Epithelial cell of proximal tubule (primary cell): ENCODE results near the gene ADGRG1. TPM values are rescaled to one million over a fixed set of nuclear protein-coding genes. Genes with fewer than 3 reads are reported as not detected.

Experiments
- DNase-seq: peaks from one replicate; pipeline ENCODE4 v3.0.0-alpha.2; 2011; ENCODE audit warnings: low read depth
- H3K4me3 ChIP-seq: 2 replicates; pipeline ENCODE4 v1.5.1; 2011; ENCODE audit warnings: low read depth, mild to moderate bottlenecking, low read length
- total RNA-seq: library from RNA; depleted of rRNA; stranded (reverse); fragments of >200 nt; gene quantifications from 2 replicates; pipeline ENCODE4 v1.2.3, GENCODE V29; 2015
- TF ChIP-seq, protein P1 (sequence below): conservative IDR thresholded peaks from 2 replicates; pipeline ENCODE4 v1.5.1; 2012; ENCODE audit warnings: low read depth, mild to moderate bottlenecking, low read length

ADGRG1 gene
- total RNA-seq, 1 donor from 2014 or later = 101 TPM

- TF ChIP-seq, protein P1, sequence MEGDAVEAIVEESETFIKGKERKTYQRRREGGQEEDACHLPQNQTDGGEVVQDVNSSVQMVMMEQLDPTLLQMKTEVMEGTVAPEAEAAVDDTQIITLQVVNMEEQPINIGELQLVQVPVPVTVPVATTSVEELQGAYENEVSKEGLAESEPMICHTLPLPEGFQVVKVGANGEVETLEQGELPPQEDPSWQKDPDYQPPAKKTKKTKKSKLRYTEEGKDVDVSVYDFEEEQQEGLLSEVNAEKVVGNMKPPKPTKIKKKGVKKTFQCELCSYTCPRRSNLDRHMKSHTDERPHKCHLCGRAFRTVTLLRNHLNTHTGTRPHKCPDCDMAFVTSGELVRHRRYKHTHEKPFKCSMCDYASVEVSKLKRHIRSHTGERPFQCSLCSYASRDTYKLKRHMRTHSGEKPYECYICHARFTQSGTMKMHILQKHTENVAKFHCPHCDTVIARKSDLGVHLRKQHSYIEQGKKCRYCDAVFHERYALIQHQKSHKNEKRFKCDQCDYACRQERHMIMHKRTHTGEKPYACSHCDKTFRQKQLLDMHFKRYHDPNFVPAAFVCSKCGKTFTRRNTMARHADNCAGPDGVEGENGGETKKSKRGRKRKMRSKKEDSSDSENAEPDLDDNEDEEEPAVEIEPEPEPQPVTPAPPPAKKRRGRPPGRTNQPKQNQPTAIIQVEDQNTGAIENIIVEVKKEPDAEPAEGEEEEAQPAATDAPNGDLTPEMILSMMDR = no peak
- no peak for DNase-seq
- H3K4me3 ChIP-seq = no peak overlapping the region
Measured at GRCh38 chr16:57713596-57713995, 85.2 kb downstream of the ADGRG1 start.

DNA sequence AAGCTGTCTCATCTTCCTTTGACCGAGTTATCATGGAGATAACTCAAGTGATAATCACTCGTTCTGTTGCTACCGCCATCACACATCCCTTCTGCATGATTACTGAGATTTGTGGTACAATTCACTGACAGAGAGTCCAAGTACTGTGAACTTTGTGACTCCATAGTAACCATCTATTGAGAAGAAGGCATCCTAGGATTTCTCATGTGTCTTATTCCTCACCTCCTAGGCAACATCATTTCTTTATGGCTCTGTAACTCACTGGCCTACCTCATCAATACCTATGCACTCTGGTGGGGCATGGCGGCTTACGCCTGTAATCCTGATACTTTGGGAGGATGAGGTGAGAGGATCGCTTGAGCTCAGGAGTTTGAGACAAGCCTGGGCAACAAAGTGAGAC lies 85.6 kb downstream of the ADGRG1 start:
- H3K4me3 ChIP-seq = no peak overlapping the region
- TF ChIP-seq, protein P1 = no peak
- no peak for DNase-seq

Other genes with a start within 250 kb of the ADGRG1 start
- not detected in 2 replicates for gene CCL17, start 223.9 kb upstream of the ADGRG1 start, total RNA-seq
- 69.1 and 75.6 TPM in 2 replicates for gene CIAPIN1, start 181.2 kb upstream of the ADGRG1 start, total RNA-seq
- gene COQ9, start 181.2 kb upstream of the ADGRG1 start, total RNA-seq = 40.0 and 45.4 TPM in 2 replicates
- gene POLR2C, start 166.0 kb upstream of the ADGRG1 start, total RNA-seq = 64.5 and 140 TPM in 2 replicates
- gene DOK4, start 142.1 kb upstream of the ADGRG1 start, total RNA-seq = 35.3 and 39.5 TPM in 2 replicates
- 14.0 and 22.7 TPM in 2 replicates for gene CCDC102A, start 92.1 kb upstream of the ADGRG1 start, total RNA-seq
- gene ADGRG5, start 86.0 kb upstream of the ADGRG1 start, total RNA-seq = 0.29 and 0.58 TPM in 2 replicates
- 0.06 TPM in 1 of 2 replicates, not detected in the other for gene ADGRG3, start 39.7 kb downstream of the ADGRG1 start, total RNA-seq
- gene DRC7, start 66.2 kb downstream of the ADGRG1 start, total RNA-seq = not detected in 2 replicates
- gene KATNB1, start 107.1 kb downstream of the ADGRG1 start, total RNA-seq = 34.7 and 41.5 TPM in 2 replicates
- 79.1 and 86.0 TPM in 2 replicates for gene KIFC3, start 173.9 kb downstream of the ADGRG1 start, total RNA-seq